ENCODE results near the gene TM2D3. TPM values are rescaled to one million over a fixed set of nuclear protein-coding genes. Genes with fewer than 3 reads are reported as not detected.

TM2D3 gene, protein sequence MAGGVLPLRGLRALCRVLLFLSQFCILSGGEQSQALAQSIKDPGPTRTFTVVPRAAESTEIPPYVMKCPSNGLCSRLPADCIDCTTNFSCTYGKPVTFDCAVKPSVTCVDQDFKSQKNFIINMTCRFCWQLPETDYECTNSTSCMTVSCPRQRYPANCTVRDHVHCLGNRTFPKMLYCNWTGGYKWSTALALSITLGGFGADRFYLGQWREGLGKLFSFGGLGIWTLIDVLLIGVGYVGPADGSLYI
- total RNA-seq, result 10 to 100 TPM; 57.1 to 61.4 TPM

- POLR2A ChIA-PET, result interaction anchor here (1.0 kb wide), 2 partner anchors 68 to 72 kb away, joined by 3 to 4 read pairs; partner anchors contain the start of gene TARS3
- CTCF ChIA-PET, result interaction anchor here (0.5 to 1.3 kb wide), 4 partner anchors 9 to 12 kb away, joined by 3 to 7 read pairs (median 3); no protein-coding TSS in a partner anchor
Measured at GRCh38 chr15:101652098-101652785, at the start of gene TM2D3. TSS of gene TM2D3 (minus strand) at chr15:101652381. CDS start at chr15:101652361, 20 bp downstream.

DNA sequence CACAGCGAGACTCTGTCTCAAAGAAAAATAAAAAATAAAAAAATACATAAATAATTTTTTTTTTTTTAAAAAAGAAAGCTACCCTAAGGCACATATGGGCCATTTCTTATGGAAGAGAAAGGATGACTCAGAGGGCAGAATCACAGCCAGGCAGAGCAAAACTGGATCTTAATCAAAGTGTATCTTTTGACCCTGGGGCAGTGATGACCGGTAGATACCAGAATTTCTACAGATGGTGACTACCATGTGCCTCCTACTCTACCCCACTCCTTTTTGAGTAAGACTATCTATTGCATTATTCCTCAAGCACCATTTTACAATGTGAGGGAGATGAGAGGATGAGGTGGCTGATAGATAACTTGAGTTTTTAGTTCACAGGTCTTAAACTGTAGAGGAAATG, 46.1 kb upstream of the TM2D3 start:
- CTCF ChIA-PET, result no interaction called here

DNA sequence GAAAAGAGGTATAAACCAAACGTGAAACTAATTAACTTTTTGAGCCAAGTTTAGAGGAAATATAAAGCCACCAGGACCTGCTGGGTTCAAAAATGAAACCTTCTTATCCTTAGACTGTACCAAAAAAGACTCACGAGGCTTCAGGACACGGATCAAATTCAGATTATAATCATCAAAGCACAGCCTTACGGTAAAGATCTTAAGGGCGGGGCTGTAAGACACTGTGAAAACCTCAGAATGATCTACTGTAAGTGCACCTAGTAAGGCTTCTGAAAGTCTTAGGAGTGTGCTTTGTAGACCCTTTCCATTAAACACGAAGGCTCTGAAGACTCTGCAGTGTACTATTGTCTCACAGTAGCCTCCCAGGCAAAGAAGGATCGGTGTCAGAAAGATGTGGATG, 45.3 kb upstream of the TM2D3 start:
- ChIA-PET POLR2A (no interaction called here), CTCF (interaction anchor here (1.1 kb wide), 1 partner anchor 24 kb away, joined by 4 read pairs; no protein-coding TSS in a partner anchor)

More for the DNA sequence above, 46.1 kb upstream of the TM2D3 start:
- POLR2A ChIA-PET, result no interaction called here

- ChIA-PET POLR2A (no interaction called here), CTCF (interaction anchor here (1.1 kb wide), 1 partner anchor 25 kb away, joined by 4 read pairs; no protein-coding TSS in a partner anchor)
Measured at GRCh38 chr15:101696829-101697228, 44.6 kb upstream of the TM2D3 start.

- ChIA-PET CTCF (no interaction called here), POLR2A (no interaction called here)
Measured at GRCh38 chr15:101694261-101694660, 42.1 kb upstream of the TM2D3 start.

- CTCF ChIA-PET, result no interaction called here
Measured at GRCh38 chr15:101692801-101693598, 40.8 kb upstream of the TM2D3 start.

DNA sequence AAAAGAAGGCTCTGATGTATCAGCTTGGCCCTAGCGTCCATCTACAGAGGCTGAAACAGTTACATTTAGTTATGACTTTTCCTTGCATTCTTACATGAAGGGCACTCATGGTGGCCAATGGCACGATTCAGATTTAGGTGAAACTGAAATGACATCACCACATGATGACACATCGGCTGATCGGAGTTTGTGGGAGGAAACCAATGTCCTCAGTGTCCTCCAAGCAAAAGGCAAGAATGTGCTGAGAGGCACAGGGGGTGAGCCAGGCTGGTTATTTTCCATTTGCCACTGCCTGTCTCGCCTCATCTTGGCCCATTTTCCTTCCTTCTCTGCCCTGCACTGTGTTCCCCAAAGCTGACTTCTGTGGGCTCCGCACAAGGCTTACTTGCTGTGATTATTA, 37.7 kb upstream of the TM2D3 start:
- POLR2A ChIA-PET, result no interaction called here
- CTCF ChIA-PET, result no interaction called here

More at GRCh38 chr15:101692801-101693598, 40.8 kb upstream of the TM2D3 start:
- POLR2A ChIA-PET, result no interaction called here

DNA sequence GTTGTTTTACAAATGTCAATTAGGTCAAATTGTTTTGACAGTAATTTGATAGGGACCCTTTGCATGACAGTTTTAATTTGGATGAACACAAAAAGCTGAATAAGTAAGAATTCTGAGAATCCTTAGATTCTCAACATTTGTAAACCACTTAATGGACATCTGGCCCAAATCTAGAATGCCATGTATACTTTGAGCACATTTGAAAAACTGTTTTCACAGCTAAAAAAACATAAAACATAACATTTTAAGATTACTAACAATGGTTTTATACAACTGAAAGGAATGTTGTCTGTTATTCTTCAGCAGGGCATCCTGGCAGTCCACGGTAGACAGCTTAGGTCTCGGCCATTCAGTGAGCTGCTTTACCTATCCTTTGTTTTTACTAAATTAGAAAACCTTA, 34.5 kb upstream of the TM2D3 start:
- CTCF ChIA-PET, result no interaction called here
- POLR2A ChIA-PET, result no interaction called here

DNA sequence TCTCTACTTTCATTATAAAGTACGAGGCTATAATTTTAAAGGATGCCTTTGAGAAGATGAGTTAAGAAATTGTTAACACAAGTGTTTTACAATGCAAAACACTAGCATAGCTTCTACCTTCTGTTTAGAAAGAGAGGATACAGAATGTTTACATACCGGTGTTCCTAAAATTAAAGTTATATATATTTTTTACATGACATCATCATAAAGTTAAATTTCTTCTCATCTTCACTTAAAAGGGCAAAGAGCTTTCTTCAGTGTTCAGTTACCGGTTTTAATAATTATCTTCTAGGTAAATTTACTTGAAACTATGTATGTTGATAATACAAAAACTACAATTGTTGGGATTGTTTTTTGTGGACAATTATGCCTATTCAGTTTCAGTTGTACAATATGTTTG, 32.7 kb upstream of the TM2D3 start:
- POLR2A ChIA-PET, result no interaction called here
- CTCF ChIA-PET, result no interaction called here

DNA sequence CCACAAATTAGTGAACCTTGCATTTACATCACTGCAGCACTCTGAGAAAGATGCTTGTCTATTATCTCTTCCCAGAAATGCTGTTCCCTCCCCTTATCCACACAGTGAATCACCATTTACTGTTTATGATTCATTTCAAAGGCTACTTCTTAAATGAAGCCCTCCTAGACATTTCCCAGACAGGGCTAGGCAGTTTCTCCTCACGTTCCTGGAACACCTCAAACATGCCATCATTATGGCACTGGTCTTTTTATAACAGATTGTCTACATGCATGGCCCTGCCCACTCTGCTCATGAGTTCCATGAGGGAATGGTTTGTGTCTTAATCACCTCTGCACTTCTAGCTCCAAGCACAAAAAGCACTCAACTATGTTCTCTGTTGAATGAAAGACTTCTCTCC, 32.2 kb upstream of the TM2D3 start:
- ChIA-PET POLR2A (no interaction called here), CTCF (no interaction called here)

DNA sequence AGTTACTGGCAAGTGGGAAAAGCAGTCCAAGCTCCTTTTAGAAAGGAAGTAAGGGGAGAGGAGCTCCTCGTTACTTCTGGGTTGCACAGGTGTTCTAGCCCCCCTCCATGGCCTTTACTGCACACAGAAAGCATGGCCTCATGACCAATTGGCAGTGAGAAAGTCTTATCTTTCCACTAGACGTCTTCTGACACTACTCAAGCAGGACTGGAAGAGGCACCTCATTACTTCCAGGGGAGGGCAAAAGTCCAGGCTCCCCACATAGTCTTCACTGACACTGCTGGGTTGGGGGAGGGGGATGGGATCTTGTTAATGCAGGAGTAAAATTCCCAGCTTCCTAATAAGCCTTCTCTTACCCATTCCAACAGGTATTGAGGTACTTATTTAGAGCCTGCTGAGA, 27.6 kb upstream of the TM2D3 start:
- ChIA-PET CTCF (no interaction called here), POLR2A (no interaction called here)

DNA sequence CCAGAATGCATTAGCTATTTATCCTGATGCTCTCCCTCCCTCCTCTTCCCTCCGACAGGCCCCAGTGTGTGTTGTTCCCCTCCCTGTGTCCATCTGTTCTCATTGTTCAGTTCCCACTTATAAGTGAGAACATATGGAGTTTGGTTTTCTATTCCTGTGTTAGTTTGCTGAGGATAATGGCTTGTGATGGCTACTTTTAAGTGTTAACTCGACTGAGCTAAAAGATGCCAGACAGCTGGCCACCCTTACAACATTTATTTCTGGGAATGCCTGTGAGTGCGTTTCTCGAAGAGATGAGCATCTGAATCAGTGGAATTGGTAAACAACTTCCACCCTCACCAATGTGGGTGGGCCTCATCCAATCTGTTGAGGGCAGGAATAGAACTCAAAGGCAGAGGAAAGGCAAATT, 24.7 kb upstream of the TM2D3 start:
- ChIA-PET CTCF (no interaction called here), POLR2A (interaction anchor here (0.6 kb wide), 1 partner anchor 19 kb away, joined by 7 read pairs; no protein-coding TSS in a partner anchor)

DNA sequence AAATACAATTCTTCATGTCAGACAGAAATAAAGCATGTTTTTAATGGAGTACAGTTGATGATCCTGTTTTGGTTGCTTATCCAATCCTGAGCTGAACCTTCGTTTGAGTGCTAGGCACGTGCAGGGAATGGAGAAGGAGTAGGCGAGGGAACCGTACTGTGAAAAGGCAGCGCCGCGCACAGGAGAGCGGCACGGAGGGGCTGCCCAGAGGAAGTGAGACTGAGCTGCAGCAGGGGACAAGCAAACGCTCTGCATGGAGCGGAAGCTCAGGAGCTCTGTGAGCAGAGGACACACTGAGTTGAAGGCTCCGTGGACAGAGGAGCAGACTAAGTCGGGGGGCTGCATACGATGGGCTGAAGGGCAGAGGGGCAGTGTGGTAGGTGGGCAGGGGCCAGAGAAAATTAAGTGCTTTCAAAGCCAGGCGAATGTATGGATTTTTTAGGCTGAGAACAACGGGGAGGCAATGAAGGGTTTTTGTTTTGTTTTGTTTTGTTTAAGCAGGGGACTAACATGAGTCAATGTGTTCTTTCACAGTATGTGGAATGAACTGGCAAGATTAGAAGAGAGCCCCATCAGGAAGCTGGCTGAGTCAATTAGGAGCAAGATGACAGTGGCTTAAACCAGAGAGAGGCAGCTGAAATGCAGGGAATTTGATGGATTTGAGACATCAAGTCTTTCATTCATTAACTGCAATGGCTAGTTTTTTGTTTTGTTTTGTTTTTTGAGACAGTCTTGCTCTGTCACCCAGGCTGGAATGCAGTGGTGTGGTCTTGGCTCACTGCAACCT, 23.8 kb upstream of the TM2D3 start:
- POLR2A ChIA-PET, result no interaction called here
- CTCF ChIA-PET, result no interaction called here

- ChIA-PET CTCF (no interaction called here), POLR2A (no interaction called here)
Measured at GRCh38 chr15:101675015-101675414, 22.8 kb upstream of the TM2D3 start.

DNA sequence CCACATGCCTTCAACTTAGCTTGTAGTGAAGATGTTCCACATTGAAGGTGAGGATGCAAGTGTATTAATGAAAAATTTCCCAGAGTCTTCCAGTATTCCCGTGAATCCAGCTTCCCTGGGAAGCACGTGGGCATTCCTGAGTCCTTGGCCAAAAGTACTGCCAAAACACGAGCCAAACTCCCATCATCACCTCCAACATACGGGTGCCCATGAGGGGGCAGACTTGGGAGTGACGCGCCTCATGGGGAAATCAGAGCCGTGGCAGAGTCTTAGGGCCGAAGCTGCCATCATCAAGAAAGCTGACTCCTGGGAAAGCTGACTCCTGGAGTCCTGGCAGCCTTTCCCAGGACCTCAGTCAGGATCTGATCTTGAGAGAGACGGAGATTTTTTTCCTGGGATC, 20.1 kb upstream of the TM2D3 start:
- POLR2A ChIA-PET, result no interaction called here
- CTCF ChIA-PET, result no interaction called here

DNA sequence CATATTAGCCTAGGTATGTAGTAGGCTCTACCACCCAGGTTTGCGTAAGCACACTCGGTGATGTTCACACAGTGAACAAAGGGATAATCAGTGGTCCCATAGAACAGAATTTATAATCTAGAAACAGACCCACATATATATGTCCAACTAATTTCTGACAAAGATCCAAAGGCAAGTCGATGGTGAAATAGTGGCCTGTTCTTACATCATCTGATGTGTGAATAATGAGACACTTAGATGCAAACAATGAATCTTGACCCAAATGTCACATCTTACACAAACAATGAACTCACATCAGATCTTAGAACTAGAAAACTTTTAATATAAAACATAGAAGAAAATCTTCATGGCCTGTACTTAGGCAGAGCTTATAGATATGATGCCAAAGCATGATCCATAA, 17.6 kb upstream of the TM2D3 start:
- POLR2A ChIA-PET, result no interaction called here
- CTCF ChIA-PET, result no interaction called here

GRCh38 chr15:101667881-101668280, 15.7 kb upstream of the TM2D3 start:
- ChIA-PET POLR2A (no interaction called here), CTCF (no interaction called here)

DNA sequence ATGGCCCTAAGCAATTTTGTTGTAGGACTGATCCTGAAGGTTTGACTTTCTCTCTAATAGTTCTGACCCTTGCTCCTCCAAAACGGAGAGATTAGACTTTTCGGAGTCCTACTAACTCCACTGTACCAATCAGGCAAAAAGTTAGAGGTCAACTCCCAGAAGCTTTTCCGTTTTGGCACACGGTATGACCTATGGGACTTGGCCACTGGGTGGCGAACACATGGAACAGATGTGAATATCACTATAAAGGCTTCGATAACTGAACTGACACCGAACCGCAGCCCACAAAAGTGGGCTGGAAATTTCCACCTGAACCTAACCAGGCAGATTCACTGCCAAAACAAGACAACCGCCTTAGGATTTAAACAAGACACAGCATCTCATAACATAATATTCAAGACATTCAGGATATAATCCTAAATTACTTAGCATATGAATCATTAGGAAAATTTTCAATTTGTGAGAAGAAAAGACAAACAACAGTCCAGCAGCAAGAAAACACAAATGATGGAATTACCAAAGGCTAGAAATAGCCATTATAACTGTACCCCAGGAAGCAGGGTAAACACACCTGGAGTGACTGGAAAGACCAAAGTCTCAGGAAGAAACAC, 12.2 kb upstream of the TM2D3 start:
- ChIA-PET POLR2A (no interaction called here), CTCF (no interaction called here)

DNA sequence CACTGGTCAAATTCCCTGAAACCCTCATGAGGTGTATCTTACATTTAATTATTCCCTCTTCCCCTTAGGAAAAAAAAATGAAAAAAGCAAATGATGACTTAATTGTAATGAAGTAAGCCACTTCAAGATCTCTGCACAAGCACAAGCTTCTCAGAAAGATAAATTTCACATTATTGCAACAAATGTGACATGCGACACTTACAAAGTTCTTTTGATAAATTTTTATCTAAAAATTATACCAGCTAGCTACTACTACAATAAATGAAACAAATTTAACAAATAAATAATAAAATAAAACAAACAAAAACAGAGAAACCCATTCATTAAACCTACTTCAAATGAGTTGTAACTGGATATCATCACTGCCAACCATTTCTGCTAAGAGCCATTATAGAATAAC, 10.0 kb upstream of the TM2D3 start:
- ChIA-PET CTCF (no interaction called here), POLR2A (no interaction called here)

GRCh38 chr15:101660005-101660404, 7.8 kb upstream of the TM2D3 start:
- POLR2A ChIA-PET, result no interaction called here
- CTCF ChIA-PET, result no interaction called here

All from activated CD8-positive, alpha-beta memory T cell treated with anti-CD3 and anti-CD28 coated beads for 36 hours (primary cell).